ENCODE measurements around the gene MYBPHL. TPM values are rescaled to one million over a fixed set of nuclear protein-coding genes. Genes with fewer than 3 reads are reported as not detected.

The MYBPHL gene
- total RNA-seq, 2 donors from 2014 or later, result not detected

- Histone ChIP-seq H3K27ac (ENCODE audit: low read depth, low read length) (peak overlapping the region; percentile 32), H3K9ac (ENCODE audit: extremely low read depth, low read length, poor library complexity, severe bottlenecking) (no peak overlapping the region), H3K27me3 (ENCODE audit: control insufficient read depth, insufficient read depth, low read length, poor library complexity, severe bottlenecking) (no peaks in the 10 kb centered on the region), H3K4me3 (ENCODE audit: low read length) (no peak overlapping the region), H3K36me3 (ENCODE audit: control insufficient read depth, insufficient read depth, low read length) (peaks cover 4% of the 10 kb centered on the region), H3K4me1 (ENCODE audit: control insufficient read depth, insufficient read depth, low read length) (peaks cover 2% of the 10 kb centered on the region), H3K9me3 (ENCODE audit: control insufficient read depth, low read length) (no peaks in the 10 kb centered on the region)
- Mint-ChIP-seq H3K4me1 (peaks cover 5% of the 10 kb centered on the region), H3K9me3 (no peaks in the 10 kb centered on the region), H3K4me3 (no peak overlapping the region), H3K27ac (no peak overlapping the region), H3K27me3 (ENCODE audit: insufficient read depth) (no peaks in the 10 kb centered on the region), H3K36me3 (ENCODE audit: low read depth) (peaks cover 5% of the 10 kb centered on the region)
- DNase-seq, result no peak
- TF ChIP-seq CTCF (conservative IDR thresholded peaks at IDR 0.05), result no peak
- WGBS, 2 experiments (ENCODE audit: insufficient coverage in 1 of 2, insufficient read length in 1 of 2), result 93 to 94% methylated on average over 19 to 22 of the region's 22 CpGs
These were observed 44.4 kb downstream of the MYBPHL start for GRCh38 chr1:109262231-109263055.

- Histone ChIP-seq H3K36me3 (ENCODE audit: control insufficient read depth, insufficient read depth, low read length) (peaks cover 4% of the 10 kb centered on the region), H3K27ac (ENCODE audit: low read depth, low read length) (no peak overlapping the region), H3K4me3 (ENCODE audit: low read length) (no peak overlapping the region), H3K4me1 (ENCODE audit: control insufficient read depth, insufficient read depth, low read length) (peaks cover 2% of the 10 kb centered on the region), H3K9me3 (ENCODE audit: control insufficient read depth, low read length) (no peaks in the 10 kb centered on the region), H3K9ac (ENCODE audit: extremely low read depth, low read length, poor library complexity, severe bottlenecking) (no peak overlapping the region), H3K27me3 (ENCODE audit: control insufficient read depth, insufficient read depth, low read length, poor library complexity, severe bottlenecking) (no peaks in the 10 kb centered on the region)
- Mint-ChIP-seq H3K27me3 (ENCODE audit: insufficient read depth) (no peaks in the 10 kb centered on the region), H3K9me3 (no peaks in the 10 kb centered on the region), H3K4me1 (peaks cover 5% of the 10 kb centered on the region), H3K36me3 (ENCODE audit: low read depth) (peaks cover 3% of the 10 kb centered on the region), H3K27ac (no peak overlapping the region), H3K4me3 (no peak overlapping the region)
- TF ChIP-seq CTCF (conservative IDR thresholded peaks at IDR 0.05), result no peak
- 94 to 100% methylated on average over 2 to 6 of the region's 6 CpGs for WGBS, 2 experiments (ENCODE audit: insufficient coverage in 1 of 2, insufficient read length in 1 of 2)
- DNase-seq, result no peak
These were observed 45.2 kb downstream of the MYBPHL start for GRCh38 chr1:109261578-109261977.

GRCh38 chr1:109261006-109261405, 45.8 kb downstream of the MYBPHL start:
- 92 to 100% methylated on average over 1 to 16 of the region's 16 CpGs for WGBS, 2 experiments (ENCODE audit: insufficient coverage in 1 of 2, insufficient read length in 1 of 2)
- Histone ChIP-seq H3K27ac (ENCODE audit: low read depth, low read length) (no peak overlapping the region), H3K4me1 (ENCODE audit: control insufficient read depth, insufficient read depth, low read length) (peaks cover 2% of the 10 kb centered on the region), H3K36me3 (ENCODE audit: control insufficient read depth, insufficient read depth, low read length) (peaks cover 4% of the 10 kb centered on the region), H3K27me3 (ENCODE audit: control insufficient read depth, insufficient read depth, low read length, poor library complexity, severe bottlenecking) (no peaks in the 10 kb centered on the region), H3K9me3 (ENCODE audit: control insufficient read depth, low read length) (no peaks in the 10 kb centered on the region), H3K4me3 (ENCODE audit: low read length) (no peak overlapping the region), H3K9ac (ENCODE audit: extremely low read depth, low read length, poor library complexity, severe bottlenecking) (no peak overlapping the region)
- H3K4me3 Mint-ChIP-seq, result no peak overlapping the region
- no peak overlapping the region for H3K27ac Mint-ChIP-seq
- H3K9me3 Mint-ChIP-seq, result no peaks in the 10 kb centered on the region
- peaks cover 5% of the 10 kb centered on the region for H3K4me1 Mint-ChIP-seq
- H3K27me3 Mint-ChIP-seq (ENCODE audit: insufficient read depth), result no peaks in the 10 kb centered on the region
- peaks cover 3% of the 10 kb centered on the region for H3K36me3 Mint-ChIP-seq (ENCODE audit: low read depth)
- DNase-seq, result no peak
- no peak for TF ChIP-seq CTCF (conservative IDR thresholded peaks at IDR 0.05)

Measured in endodermal cell (in vitro differentiated cells).